GM18502 (cell line): ENCODE data around the gene INSR.
"Not testable (repeated sequence)": the region's sequence is repeated elsewhere in the genome, so short reads cannot be mapped to it uniquely, and the experiment has no call there.

ENCODE experiments used
- ATAC-seq: cut with Tn5 transposase; IDR thresholded peaks from one replicate; pipeline ENCODE4 v1.9.1; 2021; ENCODE audit warnings: mild to moderate bottlenecking; ENCODE audit not compliant: unreplicated experiment, poor library complexity

The INSR gene

GRCh38 chr19:7226739-7227138 lies 67.5 kb downstream of the INSR start:
- no peak for ATAC-seq

GRCh38 chr19:7225741-7226140 lies 68.5 kb downstream of the INSR start:
- no peak for ATAC-seq

GRCh38 chr19:7224995-7225394 lies 69.2 kb downstream of the INSR start:
- no peak for ATAC-seq

- ATAC-seq: no peak
Measured at GRCh38 chr19:7224209-7224686, 70.0 kb downstream of the INSR start.

GRCh38 chr19:7223429-7223828 lies 70.8 kb downstream of the INSR start:
- ATAC-seq: no peak

- ATAC-seq: no peak
Measured at GRCh38 chr19:7219056-7219455, 75.2 kb downstream of the INSR start.

GRCh38 chr19:7217861-7218260 lies 76.4 kb downstream of the INSR start:
- no peak for ATAC-seq

GRCh38 chr19:7216373-7216902 lies 77.8 kb downstream of the INSR start:
- no peak for ATAC-seq

GRCh38 chr19:7215176-7215575 lies 79.0 kb downstream of the INSR start:
- ATAC-seq: no peak

- ATAC-seq: no peak
Measured at GRCh38 chr19:7214324-7215089, 79.7 kb downstream of the INSR start.

GRCh38 chr19:7213628-7214323 lies 80.4 kb downstream of the INSR start:
- no peak for ATAC-seq

- ATAC-seq: no peak
Measured at GRCh38 chr19:7211191-7211951, 82.8 kb downstream of the INSR start.

GRCh38 chr19:7210359-7210758 lies 83.9 kb downstream of the INSR start:
- no peak for ATAC-seq

GRCh38 chr19:7209597-7210325 lies 84.5 kb downstream of the INSR start:
- ATAC-seq: not testable (repeated sequence)

- not testable (repeated sequence) for ATAC-seq
Measured at GRCh38 chr19:7209036-7209435, 85.2 kb downstream of the INSR start.

GRCh38 chr19:7203332-7203731 lies 90.9 kb downstream of the INSR start:
- no peak for ATAC-seq

GRCh38 chr19:7202888-7203287 lies 91.3 kb downstream of the INSR start:
- no peak for ATAC-seq

GRCh38 chr19:7200736-7201135 lies 93.5 kb downstream of the INSR start:
- no peak for ATAC-seq

- ATAC-seq: no peak
Measured at GRCh38 chr19:7199613-7200533, 94.3 kb downstream of the INSR start.
